ENCODE data around the gene FAS.

Gene FAS

GRCh38 chr10:88974012-88974411 is 16.6 kb upstream of the FAS start:
- no peak for DNase-seq

GRCh38 chr10:88974446-88975376 is 15.9 kb upstream of the FAS start:
- no peak for DNase-seq

- DNase-seq: no peak
Measured at GRCh38 chr10:88975377-88975720, 15.2 kb upstream of the FAS start.

GRCh38 chr10:88978463-88978862 is 12.1 kb upstream of the FAS start:
- DNase-seq: no peak

DNA sequence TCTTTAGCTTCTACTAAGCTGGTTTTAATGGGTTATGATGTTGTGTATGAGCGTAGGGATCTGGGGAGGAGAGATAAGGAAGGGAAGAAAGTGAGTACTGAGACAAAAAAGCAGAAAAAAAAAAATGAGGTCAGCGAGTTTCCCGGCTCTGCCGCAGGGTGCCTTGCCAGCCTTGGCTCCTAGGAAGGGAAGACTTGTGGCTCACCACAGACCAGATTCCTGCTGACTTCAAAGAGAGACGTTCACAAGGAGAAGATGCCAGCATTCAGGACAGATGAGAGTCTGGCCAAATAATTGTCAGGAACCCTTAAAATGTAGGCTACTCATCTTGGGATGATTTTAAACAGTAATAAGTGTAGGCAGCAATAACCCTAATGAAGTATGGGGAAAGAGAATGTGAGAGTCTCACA is 11.4 kb upstream of the FAS start:
- DNase-seq: no peak

DNA sequence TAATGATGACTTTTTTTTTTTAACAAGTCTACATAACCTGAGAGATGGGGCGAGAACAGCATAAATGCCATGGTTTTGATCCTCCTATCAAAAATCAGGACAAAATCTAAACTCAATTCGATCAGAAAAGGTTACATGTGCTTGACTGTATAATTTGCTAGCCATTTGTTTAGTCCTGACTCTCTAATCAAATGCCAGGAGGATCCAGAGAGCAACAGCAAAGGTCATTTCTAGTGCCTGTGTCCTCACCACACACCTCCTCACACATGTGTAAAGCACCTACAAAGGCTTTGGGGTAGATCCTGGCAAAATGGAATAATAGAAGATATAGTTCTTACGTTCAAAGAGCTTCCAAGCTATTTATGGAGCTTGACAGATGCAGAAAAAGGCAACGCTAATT is 11.0 kb upstream of the FAS start:
- DNase-seq: no peak

DNA sequence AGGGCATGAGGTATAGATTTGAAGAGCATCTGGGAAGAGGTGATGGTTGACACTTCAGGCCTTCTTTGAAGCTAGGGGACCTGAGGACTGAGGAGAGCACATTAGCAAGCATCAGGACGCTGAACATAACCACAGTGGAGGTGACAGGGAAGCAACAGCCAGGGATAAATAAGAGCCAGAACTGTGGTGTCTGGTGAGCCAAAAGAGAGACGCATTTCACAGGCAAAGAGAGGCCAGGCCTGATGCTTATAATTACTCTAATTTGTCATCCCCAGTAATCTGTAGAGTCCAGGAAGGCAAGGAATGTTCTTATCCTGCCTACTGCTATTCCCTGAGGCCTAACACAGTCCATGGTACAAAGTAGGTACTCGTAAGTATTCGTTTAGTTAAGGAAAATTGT is 10.4 kb upstream of the FAS start:
- DNase-seq: no peak

- no peak for DNase-seq
Measured at GRCh38 chr10:88980800-88981199, 9.8 kb upstream of the FAS start.

DNA sequence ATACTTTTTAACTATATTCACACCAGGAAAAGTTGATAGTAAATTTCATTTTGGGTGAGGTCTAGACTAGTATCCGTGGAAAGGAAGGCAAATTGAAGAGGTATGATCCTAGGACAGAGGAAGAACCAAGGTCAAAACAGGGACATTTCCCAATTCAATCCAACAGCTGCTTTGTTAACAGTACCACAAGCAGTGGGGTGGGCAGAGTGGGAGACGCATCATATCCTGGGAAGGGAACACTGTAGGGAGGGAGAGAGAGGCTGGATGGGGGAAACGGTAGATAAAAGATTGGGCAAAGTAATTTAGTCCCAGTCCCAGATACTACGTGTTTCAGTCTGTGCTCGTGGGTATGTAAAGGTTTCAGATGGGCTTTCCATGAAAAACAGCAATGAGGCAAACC is 9.2 kb upstream of the FAS start:
- no peak for DNase-seq

DNA sequence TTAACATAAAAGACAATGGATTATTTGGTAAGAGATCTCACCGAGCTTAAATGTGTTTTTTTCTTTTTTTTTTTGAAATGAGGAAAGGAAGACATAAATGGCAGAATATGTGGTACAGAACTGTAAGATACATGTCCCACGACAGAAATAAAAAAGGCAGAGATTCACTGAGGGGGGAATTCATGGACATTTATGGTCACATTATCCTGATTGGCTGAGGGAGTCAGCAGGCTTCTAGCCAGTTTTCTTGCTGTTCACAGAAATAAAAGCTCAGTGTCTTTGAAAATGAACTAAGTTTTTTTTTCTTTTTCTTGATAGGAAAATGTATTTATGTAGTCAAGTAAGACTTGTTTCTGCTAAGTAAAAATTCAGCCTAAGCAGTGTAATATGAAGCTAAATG is 8.2 kb upstream of the FAS start:
- no peak for DNase-seq

GRCh38 chr10:88983206-88983605 is 7.4 kb upstream of the FAS start:
- DNase-seq: no peak

- DNase-seq: no peak
Measured at GRCh38 chr10:88983939-88984338, 6.7 kb upstream of the FAS start.

GRCh38 chr10:88984525-88984924 is 6.1 kb upstream of the FAS start:
- DNase-seq: no peak

DNA sequence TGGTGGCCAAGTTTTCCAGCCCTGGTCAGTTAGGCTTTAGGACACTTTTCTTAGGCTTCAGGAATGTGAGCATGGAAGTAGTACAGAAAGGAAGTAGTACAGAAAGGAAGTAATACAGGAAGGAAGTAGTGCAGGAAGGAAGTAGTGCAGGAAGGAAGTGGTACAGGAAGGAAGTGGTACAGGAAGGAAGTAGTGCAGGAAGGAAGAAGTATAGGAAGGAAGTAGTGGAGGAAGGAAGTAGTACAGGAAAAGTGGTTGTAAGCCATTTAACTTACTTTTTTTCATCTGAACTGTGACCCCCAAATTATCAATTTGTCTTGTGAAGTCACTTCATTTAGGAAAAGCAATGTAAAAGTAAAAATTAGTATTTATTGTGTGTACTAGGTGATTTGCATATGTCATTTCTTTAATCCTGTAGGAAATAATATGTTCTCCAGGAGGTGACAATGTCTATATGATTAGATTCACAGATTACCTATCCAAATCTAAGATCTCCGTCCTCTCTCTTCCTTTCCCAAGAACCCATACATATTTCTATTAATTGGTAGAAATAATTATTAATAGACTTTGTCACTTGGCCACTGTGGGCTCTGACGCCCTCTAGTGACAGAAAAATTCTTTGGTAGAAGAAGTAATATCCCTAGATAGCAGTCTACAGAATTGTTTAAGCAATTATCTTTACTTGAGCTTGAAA is 3.9 kb upstream of the FAS start:
- no peak for DNase-seq

- no peak for DNase-seq
Measured at GRCh38 chr10:88987243-88987725, 3.3 kb upstream of the FAS start.

- no peak for DNase-seq
Measured at GRCh38 chr10:88987840-88988239, 2.8 kb upstream of the FAS start.

DNA sequence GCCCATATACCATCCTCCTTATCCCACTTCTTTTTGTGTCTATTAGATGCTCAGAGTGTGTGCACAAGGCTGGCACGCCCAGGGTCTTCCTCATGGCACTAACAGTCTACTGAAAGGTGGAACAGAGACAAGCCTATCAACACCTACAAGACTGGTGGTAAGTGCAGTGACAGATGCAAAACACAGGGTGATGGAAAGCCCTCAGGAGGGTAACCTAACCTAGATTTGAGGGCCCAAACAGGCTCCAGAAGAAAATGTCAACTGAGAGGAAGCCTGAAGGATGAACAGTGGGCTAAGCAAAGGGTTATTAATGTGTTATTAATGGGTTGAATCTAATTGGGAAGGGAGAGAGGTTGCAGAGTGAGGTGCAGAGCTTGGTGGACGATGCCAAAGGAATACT is 1.2 kb upstream of the FAS start:
- DNase-seq: no peak

- no peak for DNase-seq
Measured at GRCh38 chr10:88989824-88990383, 694 bp upstream of the FAS start.

DNA sequence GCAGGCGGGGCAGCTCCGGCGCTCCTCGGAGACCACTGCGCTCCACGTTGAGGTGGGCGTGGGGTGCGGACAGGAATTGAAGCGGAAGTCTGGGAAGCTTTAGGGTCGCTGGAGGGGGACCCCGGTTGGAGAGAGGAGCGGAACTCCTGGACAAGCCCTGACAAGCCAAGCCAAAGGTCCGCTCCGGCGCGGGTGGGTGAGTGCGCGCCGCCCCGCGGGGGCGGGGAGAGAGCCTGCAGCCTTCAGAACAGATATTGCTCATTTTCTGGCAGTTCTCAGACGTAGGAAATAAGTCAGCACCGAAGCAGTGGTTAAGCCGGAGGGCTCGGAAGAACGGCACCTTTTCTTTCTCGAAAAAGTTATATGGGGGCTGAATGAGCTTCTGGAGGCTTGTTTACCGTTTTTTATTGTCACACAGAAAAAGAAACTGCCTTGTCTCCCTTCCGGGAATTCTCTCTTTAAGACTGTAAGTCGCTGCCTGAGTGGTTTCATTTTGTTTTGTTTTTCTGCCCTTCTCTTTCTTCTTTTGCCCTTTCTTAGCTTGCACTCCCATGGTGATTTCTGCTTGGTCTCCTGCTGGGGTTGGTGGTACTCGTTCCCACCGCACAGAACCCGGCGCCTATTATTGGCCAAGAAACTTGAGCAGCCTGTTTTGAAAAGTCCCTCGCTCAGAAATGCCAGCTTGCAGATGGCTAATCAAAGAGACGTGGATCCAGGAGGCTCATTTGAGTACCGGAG is 732 bp downstream of the FAS start:
- DNase-seq: peak; percentile 25

GRCh38 chr10:88991899-88992320 is 1.3 kb downstream of the FAS start:
- no peak for DNase-seq

GRCh38 chr10:88992921-88993524 is 2.4 kb downstream of the FAS start:
- no peak for DNase-seq

GRCh38 chr10:88994019-88994418 is 3.4 kb downstream of the FAS start:
- DNase-seq: no peak

Data from NCI-H1048 (cell line).